GM12873 (cell line): ENCODE data around the gene DPYD.

Source experiments
- CTCF ChIP-seq: IDR thresholded peaks from 2 replicates; pipeline ENCODE4 v1.5.1; 2012; ENCODE audit warnings: low read depth, mild to moderate bottlenecking, moderate library complexity, low read length, control low read depth; ENCODE audit not compliant: insufficient read depth; ENCODE audit errors: missing control alignments

Gene DPYD

GRCh38 chr1:97245026-97245425 lies 675.8 kb downstream of the DPYD start:
- no peak for TF ChIP-seq CTCF

DNA sequence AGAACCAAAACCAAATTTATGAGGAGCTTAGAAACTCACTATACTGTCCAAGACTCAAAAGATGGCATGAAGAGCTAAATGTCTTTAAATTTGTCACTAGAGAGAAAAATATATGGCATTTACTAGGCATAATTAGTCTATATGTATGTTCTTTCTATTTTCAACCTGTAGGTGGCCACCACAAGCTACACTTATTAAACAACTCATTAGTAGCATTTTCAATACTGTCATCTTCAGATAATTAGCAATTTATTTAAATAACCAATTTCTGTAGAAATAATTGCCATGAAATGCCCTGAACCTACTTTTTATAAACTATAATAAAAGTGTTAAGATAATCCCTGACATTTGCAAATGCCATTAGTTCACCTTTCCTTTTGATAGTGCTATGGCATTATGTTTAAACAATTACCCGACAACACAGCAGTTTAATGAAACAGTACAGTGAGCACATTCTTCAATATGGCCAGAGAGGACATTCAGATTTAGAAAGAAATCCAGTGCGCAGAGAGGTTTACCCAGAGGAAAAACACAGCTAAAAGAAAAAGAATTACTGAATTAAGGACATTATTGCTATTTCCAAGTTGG lies 676.8 kb downstream of the DPYD start:
- peak; percentile 39 for TF ChIP-seq CTCF

DNA sequence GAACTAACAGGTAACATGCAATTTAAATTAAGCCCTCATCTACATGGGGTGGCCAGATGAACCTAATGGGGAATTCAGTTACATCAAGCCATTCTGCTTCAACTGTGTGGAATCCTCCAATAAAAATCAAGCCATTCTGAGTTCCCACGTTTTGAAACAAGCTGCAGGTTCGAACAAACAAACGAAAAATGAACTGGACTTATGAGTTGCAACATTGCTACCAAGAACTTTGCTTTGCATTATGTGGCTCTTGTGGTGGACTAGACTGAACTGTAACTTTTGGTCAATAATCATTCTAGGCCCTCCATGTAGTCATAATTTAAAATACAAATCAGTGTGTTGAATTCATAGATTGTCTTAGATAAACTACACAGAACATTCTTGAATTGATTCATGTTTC lies 682.0 kb downstream of the DPYD start:
- no peak for TF ChIP-seq CTCF

GRCh38 chr1:97212671-97213070 lies 708.2 kb downstream of the DPYD start:
- no peak for TF ChIP-seq CTCF

DNA sequence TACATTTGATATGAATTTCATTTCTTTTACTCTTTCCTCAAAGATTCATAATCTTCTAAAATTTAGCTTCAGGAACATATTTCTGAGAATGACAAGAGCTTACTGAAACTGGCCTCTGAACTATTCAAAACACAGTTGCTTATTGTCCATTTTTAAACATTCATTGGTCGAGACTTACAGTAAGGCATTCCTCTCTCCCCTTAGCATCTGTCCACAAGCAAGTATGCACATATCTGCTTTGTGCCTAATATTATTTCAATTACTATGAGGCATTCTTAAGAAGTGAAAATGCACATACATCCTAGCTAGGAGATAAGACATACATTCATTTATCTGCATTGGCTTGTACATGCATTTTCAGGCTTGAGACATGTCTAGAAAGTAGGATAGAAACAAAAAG lies 710.5 kb downstream of the DPYD start:
- no peak for TF ChIP-seq CTCF

DNA sequence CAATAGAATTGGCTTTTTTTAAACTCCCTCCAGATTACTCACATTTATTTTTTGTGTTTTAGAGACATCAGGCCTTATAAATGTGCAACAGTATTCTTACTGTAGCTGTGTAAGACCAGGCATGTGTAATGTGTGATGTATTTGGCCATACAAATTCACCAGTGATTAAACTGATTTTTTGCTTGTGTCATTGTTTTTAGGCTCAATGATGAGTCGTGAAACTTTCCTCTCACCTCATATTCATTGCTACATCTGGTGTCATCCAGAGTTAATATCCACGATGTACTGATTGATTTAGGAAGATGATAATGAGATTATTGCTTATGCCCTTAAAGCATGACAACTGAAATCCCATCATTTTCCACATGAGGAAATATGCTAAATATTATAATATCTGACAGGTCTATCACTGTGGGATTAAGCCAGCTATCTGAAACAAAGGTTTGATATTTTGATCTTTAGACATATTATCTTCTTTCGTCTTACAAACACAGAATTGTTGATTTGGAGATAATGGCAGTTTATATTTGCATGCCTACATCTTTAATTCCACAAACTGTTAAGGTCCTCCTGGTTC lies 711.4 kb downstream of the DPYD start:
- TF ChIP-seq CTCF, result no peak

DNA sequence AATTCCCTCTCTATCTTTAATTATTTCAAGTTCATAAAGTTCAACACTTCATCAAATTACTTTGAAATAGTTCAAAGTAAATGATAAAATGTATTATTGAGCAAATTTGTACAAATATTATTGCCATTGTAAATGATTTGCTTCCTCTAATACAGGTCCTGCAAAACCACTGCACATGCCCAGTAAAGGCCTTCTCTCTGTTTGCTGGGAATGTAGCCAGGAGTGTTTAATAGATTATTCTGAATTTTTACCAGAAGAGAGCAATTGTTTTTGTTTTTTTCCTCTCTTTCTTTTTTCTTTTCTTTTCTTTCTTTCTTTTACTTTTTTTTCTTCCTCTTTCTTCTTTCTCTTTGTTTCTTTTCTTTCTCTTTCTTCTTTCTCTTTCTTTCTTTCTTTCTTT lies 713.0 kb downstream of the DPYD start:
- TF ChIP-seq CTCF, result no peak

GRCh38 chr1:97204468-97204867 lies 716.4 kb downstream of the DPYD start:
- no peak for TF ChIP-seq CTCF
